KBM-7 (cell line): ENCODE results near the gene FLNB.
"Not testable (repeated sequence)": the region's sequence is repeated elsewhere in the genome, so short reads cannot be mapped to it uniquely, and the experiment has no call there.

Experiments used
- DNase-seq: peaks from one replicate; pipeline ENCODE4 v3.0.0-alpha.2; 2015
- in situ Hi-C: fragments of 300-500 bp; cut with MboI; formaldehyde crosslinking; loops from 2 replicates; pipeline ENCODE4 v1.14.3; 2020; ENCODE audit warnings: low sequenced_read_pairs, low pct_unique_long_range_greater_than_20kb, mixed read lengths

The FLNB gene

GRCh38 chr3:57980416-57980815 lies 27.8 kb upstream of the FLNB start:
- in situ Hi-C loops = no loop called here
- DNase-seq = peak; percentile 32

GRCh38 chr3:57981483-57982087 lies 26.6 kb upstream of the FLNB start:
- in situ Hi-C loops = no loop called here

DNA sequence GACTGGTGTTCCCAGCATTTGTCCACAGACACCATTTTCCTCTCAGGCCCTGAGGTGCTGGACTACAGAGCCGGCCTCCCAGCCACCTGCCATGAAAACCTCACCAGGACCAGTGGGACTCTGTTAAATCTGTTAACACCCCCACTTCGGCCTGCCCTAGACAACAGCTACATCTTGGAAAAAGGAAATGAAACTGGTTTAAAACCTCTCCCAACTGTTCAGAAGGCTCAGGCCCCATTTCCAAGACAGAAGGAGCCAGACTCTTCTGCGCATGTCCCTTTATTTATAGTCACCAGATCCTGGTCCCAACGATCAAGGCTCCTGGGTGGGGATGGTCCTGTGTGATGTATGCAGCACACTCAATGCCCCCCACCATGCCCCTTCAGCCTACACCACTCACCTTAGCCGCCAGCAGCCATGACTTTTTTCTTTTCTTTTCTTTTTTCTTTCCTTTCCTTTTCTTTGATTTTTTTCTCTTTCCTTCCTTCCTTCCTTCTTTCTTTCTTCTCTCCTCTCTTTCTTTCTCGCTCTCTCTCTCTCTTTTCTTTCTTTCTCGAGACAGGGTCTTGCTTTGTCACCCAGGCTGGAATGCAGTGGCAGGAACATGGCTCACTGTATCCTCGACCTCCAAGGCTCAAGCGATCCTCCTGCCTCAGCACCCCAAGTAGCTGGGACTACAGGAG lies 25.5 kb upstream of the FLNB start:
- in situ Hi-C loops = no loop called here
- DNase-seq = no peak

More at GRCh38 chr3:57981483-57982087, 26.6 kb upstream of the FLNB start:
- DNase-seq = no peak

DNA sequence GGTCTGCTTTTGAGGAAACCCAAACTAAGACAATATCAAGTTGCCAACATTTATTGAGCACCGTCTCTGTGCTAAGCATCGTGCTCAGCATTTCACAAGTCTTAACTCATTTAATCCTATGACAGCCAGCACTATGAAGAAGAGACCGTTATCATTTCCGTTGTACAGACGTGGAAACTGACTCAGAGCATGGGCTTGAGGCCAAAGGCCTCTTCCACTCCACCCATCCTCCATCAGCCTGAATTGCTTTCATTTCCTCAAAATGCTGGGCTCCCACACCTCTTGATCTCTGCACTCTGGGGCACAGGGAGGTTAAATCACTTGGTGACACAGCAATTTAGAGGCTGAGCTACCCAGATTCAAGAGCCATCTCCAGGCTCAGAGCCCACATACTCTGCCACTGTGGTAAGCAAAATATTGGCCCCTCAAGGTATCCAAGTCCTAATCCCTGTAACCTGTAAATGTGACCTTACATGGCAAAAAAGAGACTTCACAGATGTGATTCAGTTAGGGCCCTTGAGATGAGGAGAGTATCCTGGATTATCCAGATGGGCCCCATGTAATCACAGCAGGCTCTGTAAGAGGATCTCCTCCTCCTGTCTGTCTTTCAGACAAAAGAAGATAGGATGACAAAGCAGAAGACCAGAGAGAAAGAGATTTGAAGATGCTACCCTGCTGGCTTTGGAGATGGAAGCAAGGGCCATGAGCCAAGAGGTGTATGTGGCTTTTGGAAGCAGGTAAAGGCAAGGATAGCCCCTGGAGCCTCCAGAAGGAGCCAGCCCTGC lies 24.3 kb upstream of the FLNB start:
- in situ Hi-C loops = no loop called here
- DNase-seq = peak; percentile 93

DNA sequence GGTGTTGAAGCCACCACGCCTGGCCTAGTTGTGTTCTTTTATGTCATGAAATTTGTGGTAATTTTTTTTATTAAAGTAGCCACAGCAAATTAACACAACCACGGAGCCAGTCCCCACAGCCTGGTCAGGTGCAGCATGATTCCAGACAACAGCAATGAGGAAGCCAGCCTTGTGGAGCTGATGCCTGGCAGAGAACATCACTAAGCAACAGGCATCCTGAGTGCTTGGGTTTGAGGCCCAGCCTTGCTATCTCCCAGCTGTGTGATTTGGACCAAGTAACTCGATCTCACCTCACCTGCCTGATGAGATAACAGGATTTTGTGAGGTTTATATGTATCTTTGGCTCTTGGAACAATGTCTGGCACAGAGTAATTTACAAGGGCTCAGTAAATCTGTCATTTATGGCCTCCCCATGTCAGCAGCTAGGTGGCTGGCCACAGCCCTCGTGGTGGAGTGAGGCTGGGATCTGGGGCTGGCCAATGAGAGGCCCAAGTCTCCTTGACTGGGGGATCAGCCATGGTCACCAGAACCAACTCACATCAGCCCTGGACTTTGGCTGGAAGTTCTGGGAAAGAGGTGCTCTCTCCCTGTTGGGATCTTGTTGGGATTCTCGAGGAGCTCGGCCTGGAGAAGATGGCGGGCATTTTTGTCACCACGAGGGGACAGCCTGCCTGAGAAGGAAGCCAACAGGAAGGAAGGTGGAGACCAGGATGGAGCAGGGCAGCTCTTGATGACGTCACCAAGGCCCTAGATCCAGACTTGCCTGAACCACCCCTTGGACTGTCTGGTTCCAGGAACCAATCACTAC lies 22.8 kb upstream of the FLNB start:
- in situ Hi-C loops = no loop called here

GRCh38 chr3:57985984-57986246 lies 22.3 kb upstream of the FLNB start:
- in situ Hi-C loops = no loop called here
- DNase-seq = no peak

More for the DNA sequence above, 22.8 kb upstream of the FLNB start:
- DNase-seq = no peak

- in situ Hi-C loops = no loop called here
- DNase-seq = no peak
These were observed 22.0 kb upstream of the FLNB start for GRCh38 chr3:57986261-57986660.

DNA sequence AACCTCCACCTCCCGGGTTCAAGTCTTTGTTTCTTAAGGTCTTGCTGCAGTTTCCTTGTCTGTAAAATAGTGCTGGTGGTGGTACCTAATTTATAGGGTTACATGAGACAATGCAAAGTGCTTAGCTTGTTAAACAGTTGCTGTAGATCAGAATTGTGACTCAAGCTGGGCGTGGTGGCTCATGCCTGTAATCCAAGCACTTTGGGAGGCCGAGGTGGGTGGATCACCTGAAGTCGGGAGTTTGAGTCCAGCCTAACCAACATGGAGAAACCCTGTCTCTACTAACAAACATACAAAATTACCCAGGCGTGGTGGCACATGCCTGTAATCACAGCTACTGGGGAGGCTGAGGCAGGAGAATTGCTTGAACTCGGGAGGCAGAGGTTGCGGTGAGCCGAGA lies 19.0 kb upstream of the FLNB start:
- in situ Hi-C loops, DNase-seq: not testable (repeated sequence)

GRCh38 chr3:57989646-57990045 lies 18.6 kb upstream of the FLNB start:
- in situ Hi-C loops = no loop called here
- no peak for DNase-seq

DNA sequence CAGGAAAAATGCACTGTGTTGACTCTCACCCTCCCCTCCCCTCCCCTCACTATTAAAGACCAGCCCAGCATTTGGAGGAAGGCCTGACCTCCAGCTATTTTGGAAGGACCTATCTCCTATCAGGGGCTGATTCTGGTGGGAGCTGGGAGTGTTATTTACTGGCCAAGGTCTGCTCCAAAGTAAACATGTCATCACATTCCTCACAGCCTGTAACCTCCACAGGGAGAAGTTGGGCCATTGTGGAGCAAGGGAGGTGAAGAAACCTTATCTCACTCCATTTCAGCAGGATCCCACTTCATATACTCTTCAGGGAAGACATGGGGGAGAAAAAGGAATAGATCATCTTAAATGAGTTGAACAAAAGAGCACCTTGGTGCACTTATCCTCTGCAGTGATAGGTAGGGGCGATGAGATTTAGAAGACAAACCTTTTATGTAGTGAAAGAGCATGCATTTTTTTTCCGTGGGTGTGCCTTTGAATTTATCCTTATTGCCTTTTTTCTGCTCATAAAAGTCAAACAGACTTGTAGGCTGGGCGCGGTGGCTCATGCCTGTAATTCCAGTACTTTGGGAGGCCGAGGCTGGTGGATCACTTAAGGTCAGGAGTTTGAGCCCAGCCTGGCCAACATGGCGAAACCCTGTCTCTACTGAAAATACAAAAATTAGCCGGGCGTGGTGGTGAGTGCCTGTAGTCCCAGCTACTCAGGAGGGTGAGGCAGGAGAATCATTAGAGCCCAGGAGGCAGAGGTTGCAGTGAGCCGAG lies 15.6 kb upstream of the FLNB start:
- DNase-seq = no peak
- in situ Hi-C loops = no loop called here

- in situ Hi-C loops = no loop called here
- peak; percentile 51 for DNase-seq
These were observed 9.6 kb upstream of the FLNB start for GRCh38 chr3:57998366-57999283.

DNA sequence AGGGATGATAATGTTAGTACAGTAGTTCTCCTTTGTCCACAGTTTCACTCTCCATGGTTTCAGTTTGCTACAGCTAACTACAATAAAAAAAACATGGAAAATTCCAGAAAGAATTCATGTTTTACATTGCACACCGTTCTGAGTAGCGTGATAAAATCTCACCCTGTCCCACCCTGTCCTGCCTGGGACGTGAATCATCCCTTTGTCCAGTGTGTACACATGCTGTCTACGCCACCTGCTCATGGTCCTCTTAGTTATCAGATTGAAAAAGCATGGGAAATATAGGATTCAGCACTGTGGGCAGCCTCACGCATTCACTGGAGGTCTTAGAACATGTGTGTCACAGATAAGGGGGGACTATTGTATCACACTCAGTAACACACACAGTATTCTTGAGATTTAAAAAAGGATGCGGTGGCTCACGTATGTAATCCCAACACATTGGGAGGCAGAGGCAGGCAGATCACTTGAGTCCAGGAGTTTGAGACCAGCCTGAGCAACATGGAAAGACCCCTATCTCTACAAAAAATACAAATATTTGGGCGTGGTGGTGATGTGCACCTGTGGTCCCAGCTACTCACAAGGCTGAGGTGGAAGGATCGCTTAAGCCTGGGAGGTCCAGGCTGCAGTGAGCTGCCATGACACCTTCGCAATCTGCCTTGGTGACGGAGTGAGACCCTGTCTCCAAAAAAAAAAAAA lies 8.7 kb upstream of the FLNB start:
- in situ Hi-C loops = no loop called here
- DNase-seq = no peak

DNA sequence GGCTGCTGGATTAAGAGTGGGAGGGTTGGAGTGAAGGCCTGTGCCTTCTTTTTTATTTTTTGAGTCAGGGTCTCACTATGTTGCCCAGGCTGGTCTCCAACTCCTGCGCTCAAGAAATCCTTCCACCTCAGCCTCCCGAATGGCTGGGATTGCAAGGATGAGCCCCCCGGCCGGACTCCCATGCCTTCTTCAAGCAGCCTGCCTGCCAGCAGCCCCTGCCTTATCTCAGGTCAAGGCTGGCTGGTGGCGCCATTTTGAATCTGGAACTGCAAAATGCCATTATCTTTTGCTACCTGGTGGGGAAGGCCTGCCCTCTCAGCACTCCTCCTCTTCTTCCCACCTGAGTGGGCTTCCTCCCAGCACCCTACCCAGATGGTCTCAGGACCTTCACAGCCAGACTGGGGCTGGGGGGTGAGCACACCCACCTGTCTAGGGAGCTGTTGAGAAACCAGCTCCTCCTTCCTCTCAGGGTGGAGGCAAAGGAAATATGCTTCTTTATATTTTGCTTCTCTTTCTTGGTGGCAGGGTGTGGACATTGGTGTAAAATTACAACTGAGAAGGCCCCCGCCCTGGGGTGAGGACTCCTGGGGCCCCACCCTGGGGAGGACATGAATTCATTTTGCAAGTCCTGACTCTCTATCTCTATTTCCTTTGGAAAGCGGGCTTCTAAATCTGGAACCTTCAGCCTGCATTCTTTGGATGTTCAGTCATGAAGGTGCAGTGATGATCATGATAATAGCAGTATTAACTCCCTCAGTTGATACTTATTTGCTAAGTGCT lies 7.7 kb upstream of the FLNB start:
- DNase-seq = no peak
- in situ Hi-C loops = no loop called here

DNA sequence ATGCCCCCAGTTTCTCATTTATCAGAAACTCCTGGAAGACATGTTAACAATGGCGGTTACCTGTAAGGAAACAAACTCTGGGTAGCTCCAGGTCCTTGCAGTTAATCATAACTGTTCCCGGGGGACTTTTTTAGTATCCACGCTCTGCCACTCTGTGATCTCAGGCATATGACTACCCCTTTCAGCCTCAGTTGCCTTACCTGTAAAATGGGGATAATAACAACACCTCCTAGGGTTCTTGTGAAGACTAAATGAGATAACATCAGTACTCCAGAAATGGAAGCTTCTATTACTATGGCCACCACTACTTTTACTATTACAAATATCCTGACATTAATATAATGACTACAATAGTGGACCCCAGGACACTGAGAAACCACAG lies 7.1 kb upstream of the FLNB start:
- in situ Hi-C loops = no loop called here
- DNase-seq = no peak

DNA sequence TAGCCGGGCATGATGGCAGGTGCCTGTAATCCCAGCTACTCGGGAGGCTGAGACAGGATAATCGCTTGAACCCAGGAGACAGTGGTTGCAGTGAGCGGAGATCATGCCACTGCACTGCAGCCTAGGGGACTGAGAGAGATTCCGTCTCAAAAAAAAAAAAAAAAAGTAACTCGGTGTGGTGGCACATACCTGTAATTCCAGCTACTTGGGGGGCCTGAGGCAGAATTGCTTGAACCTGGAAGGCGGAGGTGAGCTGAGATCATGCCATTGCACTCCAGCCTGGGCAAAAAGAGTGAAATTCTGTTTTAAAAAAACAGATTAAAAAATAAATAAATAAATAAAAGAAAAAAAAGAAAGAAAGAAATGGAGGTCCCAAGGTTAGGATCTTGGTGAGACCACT lies 6.2 kb upstream of the FLNB start:
- in situ Hi-C loops = no loop called here
- no peak for DNase-seq

DNA sequence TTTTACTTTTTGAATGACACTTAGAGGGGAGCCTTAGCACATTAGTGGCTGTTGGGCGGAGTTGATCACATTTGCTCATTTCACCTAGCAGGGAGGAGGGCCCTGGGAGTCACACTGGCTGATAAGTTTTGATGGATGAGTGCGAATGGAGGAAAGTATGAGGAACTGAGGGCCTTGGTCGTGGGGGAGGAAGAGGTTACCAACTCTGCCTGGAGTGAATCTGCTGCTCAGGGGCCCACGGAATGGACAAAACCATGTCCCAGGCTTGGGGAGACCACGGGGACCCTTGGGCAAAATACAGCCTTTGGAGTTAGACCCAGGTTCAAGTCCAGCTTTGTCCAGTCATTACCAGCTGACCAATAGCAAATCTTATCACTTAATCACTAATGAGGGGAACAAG lies 5.1 kb upstream of the FLNB start:
- no peak for DNase-seq
- in situ Hi-C loops = no loop called here

GRCh38 chr3:58004973-58005372 lies 3.2 kb upstream of the FLNB start:
- in situ Hi-C loops = no loop called here
- no peak for DNase-seq
